HCT116 (cell line): ENCODE results near the gene XPA. TPM values are rescaled to one million over a fixed set of nuclear protein-coding genes. Genes with fewer than 3 reads are reported as not detected.
"Not testable (repeated sequence)": the region's sequence is repeated elsewhere in the genome, so short reads cannot be mapped to it uniquely, and the experiment has no call there.

Experiments used
- ATAC-seq: fragments of 200-7000 bp; cut with Tn5 transposase; 2 replicates; pipeline ENCODE4 v1.9.1; 2020; ENCODE audit warnings: mild to moderate bottlenecking, moderate library complexity
- BruUV-seq: library from RNA; stranded (reverse); fragments of 400-500 nt; replicated peaks from 2 replicates; lab custom pipeline; 2021; lab: Mats Ljungman, UMichigan
- CTCF ChIA-PET: fragments of 300-600 bp; sonication (Branson Sonifier 250); formaldehyde crosslinking; loops from one replicate; lab custom pipeline; 2021; ENCODE audit warnings: antibody characterized with exemption; lab: Charles Lee
- POLR2A ChIA-PET: fragments of 300-600, 350-600 bp; sonication (Branson Sonifier 250); formaldehyde crosslinking; loops from one replicate; lab custom pipeline; 2021; ENCODE audit warnings: antibody characterized with exemption; lab: Charles Lee
- RAD21 ChIA-PET, 2 experiments: fragments of 300-600 bp; sonication (Branson Sonifier 250); formaldehyde crosslinking; loops; one replicate each; lab custom pipeline; 2023; ENCODE audit warnings: low total read pairs in 2 of 2; ENCODE audit not compliant: uncharacterized antibody in 2 of 2, unreplicated experiment in 2 of 2, low non-redundant PET in 1 of 2; lab: Charles Lee
- DNase-seq: peaks from one replicate; pipeline ENCODE4 v3.0.0-alpha.2; 2010; ENCODE audit warnings: low read depth, low spot score
- H2AFZ ChIP-seq: fragments of 200-600 bp; shearing (Covaris generic), sonication (generic); 2 replicates; pipeline ENCODE4 v1.6.1; 2017; ENCODE audit warnings: low read depth, mixed run types, mixed read lengths, antibody characterized with exemption, low read length; ENCODE audit not compliant: poor library complexity, severe bottlenecking
- H3K27ac ChIP-seq: 2 replicates; pipeline ENCODE4 v1.5.1; 2012; ENCODE audit warnings: low read depth, low read length
- H3K27me3 ChIP-seq: fragments of 200-600 bp; sonication (generic); 2 replicates; pipeline ENCODE4 v1.6.1; 2016; ENCODE audit warnings: mixed run types, low read length, mixed read lengths; ENCODE audit not compliant: insufficient read depth
- H3K36me3 ChIP-seq, 2 experiments: fragments of 200-500 bp in 1 of 2; fragments of 200-600 bp in 1 of 2; sonication (Bioruptor generic) in 1 of 2; sonication (generic) in 1 of 2; 2 replicates each; pipeline versions ENCODE4 v1.5.1 to v1.6.1; 2014 to 2016; ENCODE audit warnings: low read length in 2 of 2, inconsistent platforms in 1 of 2, mixed read lengths in 1 of 2, mixed run types in 1 of 2; ENCODE audit not compliant: insufficient read depth in 2 of 2, control insufficient read depth in 1 of 2
- H3K4me1 ChIP-seq, 2 experiments: fragments of 200-600 bp in 1 of 2; sonication (generic) in 1 of 2; 2 replicates each; pipeline versions ENCODE4 v1.5.1 to v1.6.1; 2012 to 2017; ENCODE audit warnings: low read length in 2 of 2, inconsistent platforms in 1 of 2, mild to moderate bottlenecking in 1 of 2, mixed read lengths in 1 of 2, mixed run types in 1 of 2, moderate library complexity in 1 of 2; ENCODE audit not compliant: insufficient read depth in 2 of 2, control insufficient read depth in 1 of 2
- H3K4me2 ChIP-seq: fragments of 200-600 bp; sonication (generic); 2 replicates; pipeline ENCODE4 v1.6.1; 2017; ENCODE audit warnings: mixed run types, low read length, mixed read lengths
- H3K4me3 ChIP-seq, 2 experiments: fragments of 200-600 bp in 1 of 2; sonication (generic) in 1 of 2; replicated peaks in 1 of 2; 2 replicates each; pipeline ENCODE4 v1.5.1; 2011 to 2016; ENCODE audit warnings: low read length in 2 of 2, control low read depth in 1 of 2, low read depth in 1 of 2, mild to moderate bottlenecking in 1 of 2, mixed read lengths in 1 of 2, mixed run types in 1 of 2
- H3K79me2 ChIP-seq: fragments of 200-600 bp; sonication (generic); 2 replicates; pipeline ENCODE4 v1.6.1; 2017; ENCODE audit warnings: mild to moderate bottlenecking, mixed run types, low read length, moderate library complexity, mixed read lengths; ENCODE audit not compliant: insufficient read depth
- H3K9ac ChIP-seq: fragments of 200-600 bp; sonication (generic); 2 replicates; pipeline ENCODE4 v1.6.1; 2016; ENCODE audit warnings: low read length, mixed read lengths
- H3K9me2 ChIP-seq: fragments of 200-600 bp; sonication (generic), shearing (Covaris generic); 2 replicates; pipeline ENCODE4 v1.6.1; 2017; ENCODE audit warnings: mixed run types, mild to moderate bottlenecking, moderate library complexity; ENCODE audit not compliant: insufficient read depth
- H3K9me3 ChIP-seq, 2 experiments: fragments of 200-500 bp in 1 of 2; fragments of 200-600 bp in 1 of 2; sonication (Bioruptor generic) in 1 of 2; sonication (generic) in 1 of 2; 2 replicates each; pipeline ENCODE4 v1.6.1; 2014 to 2017; ENCODE audit warnings: low read length in 2 of 2, mixed read lengths in 2 of 2, inconsistent platforms in 1 of 2, low read depth in 1 of 2, mild to moderate bottlenecking in 1 of 2, mixed run types in 1 of 2, moderate library complexity in 1 of 2; ENCODE audit not compliant: control insufficient read depth in 1 of 2, insufficient read depth in 1 of 2
- H4K20me1 ChIP-seq: fragments of 200-600 bp; sonication (generic), shearing (Covaris generic); 2 replicates; pipeline ENCODE4 v1.6.1; 2017; ENCODE audit warnings: mixed run types, mild to moderate bottlenecking, moderate library complexity; ENCODE audit not compliant: insufficient read depth
- ATF3 ChIP-seq: IDR thresholded peaks from 2 replicates; pipeline ENCODE4 v1.6.1; 2012
- CEBPB ChIP-seq: IDR thresholded peaks from 2 replicates; pipeline ENCODE4 v1.6.1; 2012; ENCODE audit warnings: low read depth
- EGR1 ChIP-seq: IDR thresholded peaks from 2 replicates; pipeline ENCODE4 v1.6.1; 2012; ENCODE audit warnings: low read depth
- MAX ChIP-seq: IDR thresholded peaks from 2 replicates; pipeline ENCODE4 v1.6.1; 2012
- POLR2A ChIP-seq: IDR thresholded peaks from 2 replicates; pipeline ENCODE4 v1.7.0; 2011; ENCODE audit warnings: borderline replicate concordance; ENCODE audit not compliant: insufficient read depth, insufficient read length; ENCODE audit errors: extremely low read depth
- RAD21 ChIP-seq: IDR thresholded peaks from 2 replicates; pipeline ENCODE4 v1.6.1; 2012; ENCODE audit warnings: low read depth, mild to moderate bottlenecking
- REST ChIP-seq: IDR thresholded peaks from 2 replicates; pipeline ENCODE4 v1.6.1; 2012; ENCODE audit warnings: low read depth
- TCF7L2 ChIP-seq: IDR thresholded peaks from 2 replicates; pipeline ENCODE4 v1.7.0; 2011; ENCODE audit warnings: borderline replicate concordance, inconsistent platforms; ENCODE audit not compliant: insufficient read depth, insufficient read length; ENCODE audit errors: extremely low read depth
- ZBTB33 ChIP-seq: IDR thresholded peaks from 2 replicates; pipeline ENCODE4 v1.6.1; 2011; ENCODE audit warnings: mild to moderate bottlenecking, low read length, moderate library complexity; ENCODE audit not compliant: insufficient replicate concordance; ENCODE audit errors: extremely low read depth
- intact Hi-C: fragments of 100-400 bp; cut with micrococcal nuclease; formaldehyde crosslinking; loops from 2 replicates; pipeline ENCODE4 v1.10.0; 2022
- total RNA-seq: library from RNA; stranded (reverse); gene quantifications from one replicate; pipeline ENCODE4 v1.2.1, GENCODE V29; 2021; ENCODE audit not compliant: unreplicated experiment

The XPA gene
- total RNA-seq, 1 experiment from 2014 or later, result 9.3 TPM

GRCh38 chr9:97696803-97697601 is at the start of gene XPA (continued):
- TF ChIP-seq ZBTB33, result no peak
- TF ChIP-seq ATF3, result no peak
- peak; percentile 32; the same call in 1 of the 2 replicates for TF ChIP-seq MAX
- peak; percentile 91 for TF ChIP-seq POLR2A
- TF ChIP-seq EGR1, result no peak

GRCh38 chr9:97744710-97745708 is 47.9 kb upstream of the XPA start:
- Histone ChIP-seq H3K4me3 (no peak overlapping the region), H3K9me3 (peaks cover 0 to 3% of the 10 kb centered on the region in 2 experiments; a peak in 1 of 4 replicates), H3K4me1 (no peaks in the 10 kb centered on the region), H3K36me3 (no peaks in the 10 kb centered on the region), H2AFZ (no peak overlapping the region), H3K79me2 (no peaks in the 10 kb centered on the region), H3K9me2 (no peaks in the 10 kb centered on the region), H3K9ac (no peak overlapping the region), H4K20me1 (no peaks in the 10 kb centered on the region), H3K27ac (no peak overlapping the region), H3K4me2 (no peak overlapping the region), H3K27me3 (no peaks in the 10 kb centered on the region; the same call in 1 of the 2 replicates)
- DNase-seq (no peak), ATAC-seq (peak; percentile 82)
- no TSS peak for BruUV-seq
- ChIA-PET RAD21 (no interaction called here), CTCF (no interaction called here), POLR2A (no interaction called here)
- intact Hi-C loops, result no loop called here
- TF ChIP-seq CEBPB, result no peak
- peak; percentile 72 for TF ChIP-seq REST
- TF ChIP-seq RAD21, result no peak
- TF ChIP-seq TCF7L2, result no peak

- intact Hi-C loops, H3K4me2 ChIP-seq, ATAC-seq, RAD21 ChIA-PET, POLR2A ChIA-PET, H2AFZ ChIP-seq, H3K79me2 ChIP-seq, H3K9me3 ChIP-seq, H3K4me1 ChIP-seq, CTCF ChIA-PET, H4K20me1 ChIP-seq, H3K36me3 ChIP-seq, BruUV-seq, H3K9me2 ChIP-seq, H3K4me3 ChIP-seq, H3K9ac ChIP-seq, H3K27ac ChIP-seq, DNase-seq, H3K27me3 ChIP-seq: not testable (repeated sequence)
These were observed 46.9 kb upstream of the XPA start for GRCh38 chr9:97744025-97744424.
